SK-N-SH (cell line): ENCODE results near the gene OGFRL1.

ENCODE experiments used
- EP300 ChIP-seq, 2 experiments: IDR thresholded peaks; 2 replicates each; pipeline versions ENCODE4 v1.4.0 to v1.6.1; 2012; ENCODE audit warnings: borderline replicate concordance in 1 of 2, low read depth in 1 of 2, low read length in 1 of 2
- EZH2phosphoT487 ChIP-seq: fragments of 200-600 bp; sonication (generic); IDR thresholded peaks from 2 replicates; pipeline ENCODE4 v1.6.1; 2017; ENCODE audit warnings: low read depth, mixed run types, mild to moderate bottlenecking, antibody characterized with exemption, moderate library complexity, borderline replicate concordance
- GABPA ChIP-seq: IDR thresholded peaks from 2 replicates; pipeline ENCODE4 v1.4.0; 2012; ENCODE audit warnings: low read depth, mild to moderate bottlenecking
- RCOR1 ChIP-seq: fragments of 150-350 bp; IDR thresholded peaks from 2 replicates; pipeline ENCODE4 v1.6.1; 2017; ENCODE audit warnings: antibody characterized with exemption, low read length
- TAF1 ChIP-seq: IDR thresholded peaks from 2 replicates; pipeline ENCODE4 v1.6.1; 2012; ENCODE audit warnings: low read depth, mild to moderate bottlenecking, low read length, moderate library complexity, borderline replicate concordance
- TEAD4 ChIP-seq: IDR thresholded peaks from 2 replicates; pipeline ENCODE4 v1.4.0; 2012; ENCODE audit warnings: mild to moderate bottlenecking, borderline replicate concordance; ENCODE audit not compliant: insufficient read depth
- USF1 ChIP-seq: IDR thresholded peaks from 2 replicates; pipeline ENCODE4 v1.4.0; 2012; ENCODE audit warnings: low read depth, borderline replicate concordance
- TF ChIP-seq, protein P1 (sequence below): fragments of 200-600 bp; sonication (generic); IDR thresholded peaks from 2 replicates; pipeline ENCODE4 v1.6.1; 2017; ENCODE audit warnings: antibody characterized with exemption, mild to moderate bottlenecking, moderate library complexity
- TF ChIP-seq, protein P2 (sequence below): IDR thresholded peaks from 2 replicates; pipeline ENCODE4 v1.4.0; 2012; ENCODE audit warnings: low read depth, borderline replicate concordance
- TF ChIP-seq, protein P3 (sequence below): IDR thresholded peaks from 2 replicates; pipeline ENCODE4 v1.6.1; 2012; ENCODE audit warnings: mild to moderate bottlenecking, low read depth, low read length, moderate library complexity
- TF ChIP-seq, protein P4 (sequence below): IDR thresholded peaks from 2 replicates; pipeline ENCODE4 v1.4.0; 2012; ENCODE audit warnings: low read depth

DNA sequence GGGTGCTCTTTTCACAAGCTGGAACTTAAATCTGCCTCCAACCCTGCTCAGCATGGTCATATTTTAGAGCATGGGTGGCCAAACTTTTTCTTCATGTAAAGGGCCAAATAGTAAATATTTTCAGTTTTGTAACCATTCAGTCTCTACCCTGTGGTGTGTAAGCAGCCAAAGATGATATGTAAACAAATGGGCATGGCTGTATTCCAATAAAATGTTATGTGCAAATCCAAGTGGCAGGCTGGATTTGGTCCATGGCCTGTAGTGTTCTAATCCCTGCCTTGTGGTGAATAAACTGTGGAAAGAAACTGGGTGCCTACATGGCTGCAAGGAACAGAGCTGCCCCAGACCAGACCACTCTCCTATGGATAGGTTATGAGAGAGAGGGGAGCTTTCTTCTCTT, 32.7 kb downstream of the OGFRL1 start:
- no peak for TF ChIP-seq GABPA
- TF ChIP-seq, protein P1, sequence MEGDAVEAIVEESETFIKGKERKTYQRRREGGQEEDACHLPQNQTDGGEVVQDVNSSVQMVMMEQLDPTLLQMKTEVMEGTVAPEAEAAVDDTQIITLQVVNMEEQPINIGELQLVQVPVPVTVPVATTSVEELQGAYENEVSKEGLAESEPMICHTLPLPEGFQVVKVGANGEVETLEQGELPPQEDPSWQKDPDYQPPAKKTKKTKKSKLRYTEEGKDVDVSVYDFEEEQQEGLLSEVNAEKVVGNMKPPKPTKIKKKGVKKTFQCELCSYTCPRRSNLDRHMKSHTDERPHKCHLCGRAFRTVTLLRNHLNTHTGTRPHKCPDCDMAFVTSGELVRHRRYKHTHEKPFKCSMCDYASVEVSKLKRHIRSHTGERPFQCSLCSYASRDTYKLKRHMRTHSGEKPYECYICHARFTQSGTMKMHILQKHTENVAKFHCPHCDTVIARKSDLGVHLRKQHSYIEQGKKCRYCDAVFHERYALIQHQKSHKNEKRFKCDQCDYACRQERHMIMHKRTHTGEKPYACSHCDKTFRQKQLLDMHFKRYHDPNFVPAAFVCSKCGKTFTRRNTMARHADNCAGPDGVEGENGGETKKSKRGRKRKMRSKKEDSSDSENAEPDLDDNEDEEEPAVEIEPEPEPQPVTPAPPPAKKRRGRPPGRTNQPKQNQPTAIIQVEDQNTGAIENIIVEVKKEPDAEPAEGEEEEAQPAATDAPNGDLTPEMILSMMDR, result no peak
- no peak for TF ChIP-seq EZH2phosphoT487
- TF ChIP-seq, protein P2, sequence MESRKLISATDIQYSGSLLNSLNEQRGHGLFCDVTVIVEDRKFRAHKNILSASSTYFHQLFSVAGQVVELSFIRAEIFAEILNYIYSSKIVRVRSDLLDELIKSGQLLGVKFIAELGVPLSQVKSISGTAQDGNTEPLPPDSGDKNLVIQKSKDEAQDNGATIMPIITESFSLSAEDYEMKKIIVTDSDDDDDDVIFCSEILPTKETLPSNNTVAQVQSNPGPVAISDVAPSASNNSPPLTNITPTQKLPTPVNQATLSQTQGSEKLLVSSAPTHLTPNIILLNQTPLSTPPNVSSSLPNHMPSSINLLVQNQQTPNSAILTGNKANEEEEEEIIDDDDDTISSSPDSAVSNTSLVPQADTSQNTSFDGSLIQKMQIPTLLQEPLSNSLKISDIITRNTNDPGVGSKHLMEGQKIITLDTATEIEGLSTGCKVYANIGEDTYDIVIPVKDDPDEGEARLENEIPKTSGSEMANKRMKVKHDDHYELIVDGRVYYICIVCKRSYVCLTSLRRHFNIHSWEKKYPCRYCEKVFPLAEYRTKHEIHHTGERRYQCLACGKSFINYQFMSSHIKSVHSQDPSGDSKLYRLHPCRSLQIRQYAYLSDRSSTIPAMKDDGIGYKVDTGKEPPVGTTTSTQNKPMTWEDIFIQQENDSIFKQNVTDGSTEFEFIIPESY, result no peak
- TF ChIP-seq USF1, result no peak
- no peak for TF ChIP-seq TAF1
- TF ChIP-seq TEAD4, result no peak
- TF ChIP-seq, protein P3, sequence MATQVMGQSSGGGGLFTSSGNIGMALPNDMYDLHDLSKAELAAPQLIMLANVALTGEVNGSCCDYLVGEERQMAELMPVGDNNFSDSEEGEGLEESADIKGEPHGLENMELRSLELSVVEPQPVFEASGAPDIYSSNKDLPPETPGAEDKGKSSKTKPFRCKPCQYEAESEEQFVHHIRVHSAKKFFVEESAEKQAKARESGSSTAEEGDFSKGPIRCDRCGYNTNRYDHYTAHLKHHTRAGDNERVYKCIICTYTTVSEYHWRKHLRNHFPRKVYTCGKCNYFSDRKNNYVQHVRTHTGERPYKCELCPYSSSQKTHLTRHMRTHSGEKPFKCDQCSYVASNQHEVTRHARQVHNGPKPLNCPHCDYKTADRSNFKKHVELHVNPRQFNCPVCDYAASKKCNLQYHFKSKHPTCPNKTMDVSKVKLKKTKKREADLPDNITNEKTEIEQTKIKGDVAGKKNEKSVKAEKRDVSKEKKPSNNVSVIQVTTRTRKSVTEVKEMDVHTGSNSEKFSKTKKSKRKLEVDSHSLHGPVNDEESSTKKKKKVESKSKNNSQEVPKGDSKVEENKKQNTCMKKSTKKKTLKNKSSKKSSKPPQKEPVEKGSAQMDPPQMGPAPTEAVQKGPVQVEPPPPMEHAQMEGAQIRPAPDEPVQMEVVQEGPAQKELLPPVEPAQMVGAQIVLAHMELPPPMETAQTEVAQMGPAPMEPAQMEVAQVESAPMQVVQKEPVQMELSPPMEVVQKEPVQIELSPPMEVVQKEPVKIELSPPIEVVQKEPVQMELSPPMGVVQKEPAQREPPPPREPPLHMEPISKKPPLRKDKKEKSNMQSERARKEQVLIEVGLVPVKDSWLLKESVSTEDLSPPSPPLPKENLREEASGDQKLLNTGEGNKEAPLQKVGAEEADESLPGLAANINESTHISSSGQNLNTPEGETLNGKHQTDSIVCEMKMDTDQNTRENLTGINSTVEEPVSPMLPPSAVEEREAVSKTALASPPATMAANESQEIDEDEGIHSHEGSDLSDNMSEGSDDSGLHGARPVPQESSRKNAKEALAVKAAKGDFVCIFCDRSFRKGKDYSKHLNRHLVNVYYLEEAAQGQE, result no peak
- TF ChIP-seq EP300 (IDR thresholded peaks at IDR 0.05; ENCODE audit: borderline replicate concordance in 1 of 2, low read depth in 1 of 2, low read length in 1 of 2), result no peak
- TF ChIP-seq, protein P4, sequence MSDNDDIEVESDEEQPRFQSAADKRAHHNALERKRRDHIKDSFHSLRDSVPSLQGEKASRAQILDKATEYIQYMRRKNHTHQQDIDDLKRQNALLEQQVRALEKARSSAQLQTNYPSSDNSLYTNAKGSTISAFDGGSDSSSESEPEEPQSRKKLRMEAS, result no peak
- TF ChIP-seq RCOR1, result no peak
